Endothelial cell of umbilical vein (primary cell): Measurements from ENCODE around the gene TOM1L1. TPM values are rescaled to one million over a fixed set of nuclear protein-coding genes. Genes with fewer than 3 reads are reported as not detected.

Experiments used
- BruUV-seq: library from RNA; stranded (reverse); fragments of 400-500 nt; replicated peaks from 2 replicates; lab custom pipeline; 2021; lab: Mats Ljungman, UMichigan
- CTCF ChIA-PET: fragments of 300-600, 350-600 bp; sonication (Branson Sonifier 250); formaldehyde crosslinking; loops from one replicate; lab custom pipeline; 2021; ENCODE audit warnings: antibody characterized with exemption, inconsistent platforms; lab: Charles Lee
- POLR2A ChIA-PET: fragments of 300-600, 350-600 bp; sonication (Branson Sonifier 250); formaldehyde crosslinking; loops from one replicate; lab custom pipeline; 2021; ENCODE audit warnings: antibody characterized with exemption, inconsistent platforms; lab: Charles Lee
- DNase-seq: peaks from one replicate; pipeline ENCODE4 v3.0.0-alpha.2; 2011; ENCODE audit warnings: low read depth, low spot score
- FAIRE-seq: peaks from 2 replicates; lab custom pipeline; 2011; peaks lifted over from hg19 to GRCh38; lab: Jason Lieb, UNC
- H2AFZ ChIP-seq: 2 replicates; pipeline ENCODE4 v1.6.0; 2012; ENCODE audit warnings: low read depth, low read length, control low read depth, inconsistent platforms
- H3K27ac ChIP-seq: 2 replicates; pipeline ENCODE4 v1.5.1; 2011; ENCODE audit warnings: low read depth, mild to moderate bottlenecking, control low read depth, low read length, moderate library complexity; ENCODE audit not compliant: insufficient read depth
- H3K27me3 ChIP-seq, 2 experiments: 2 replicates each; pipeline versions ENCODE4 v1.6.0 to v1.6.1; 2011; ENCODE audit warnings: low read length in 2 of 2, mixed read lengths in 1 of 2; ENCODE audit not compliant: control insufficient read depth in 2 of 2, insufficient read depth in 2 of 2
- H3K36me3 ChIP-seq, 2 experiments: 2 replicates in 1 of 2; 3 replicates in 1 of 2; pipeline ENCODE4 v1.5.1; 2011; ENCODE audit warnings: low read length in 2 of 2, mild to moderate bottlenecking in 1 of 2, moderate library complexity in 1 of 2; ENCODE audit not compliant: control insufficient read depth in 2 of 2, insufficient read depth in 2 of 2; ENCODE audit errors: extremely low read depth in 1 of 2
- H3K4me1 ChIP-seq: 3 replicates; pipeline ENCODE4 v1.5.1; 2011; ENCODE audit warnings: mild to moderate bottlenecking, low read length; ENCODE audit not compliant: control insufficient read depth, insufficient read depth; ENCODE audit errors: extremely low read depth
- H3K4me2 ChIP-seq: 2 replicates; pipeline ENCODE4 v1.6.1; 2011; ENCODE audit warnings: low read length, control low read depth, mixed read lengths; ENCODE audit not compliant: insufficient read depth
- H3K4me3 ChIP-seq, 3 experiments: fragments of 200-600 bp in 1 of 3; sonication (generic), shearing (Covaris generic) in 1 of 3; replicated peaks in 1 of 3; 2 replicates each; pipeline ENCODE4 v1.5.1; 2011 to 2016; ENCODE audit warnings: control low read depth in 3 of 3, low read length in 3 of 3, mild to moderate bottlenecking in 2 of 3, inconsistent platforms in 1 of 3, low read depth in 1 of 3, moderate library complexity in 1 of 3; ENCODE audit not compliant: insufficient read depth in 1 of 3
- H3K79me2 ChIP-seq: 2 replicates; pipeline ENCODE4 v1.6.0; 2012; ENCODE audit warnings: low read length, inconsistent platforms; ENCODE audit not compliant: control insufficient read depth, insufficient read depth
- H3K9ac ChIP-seq: replicated peaks from 2 replicates; pipeline ENCODE3; 2011; ENCODE audit warnings: low read length, control low read depth; ENCODE audit not compliant: insufficient read depth; ENCODE audit errors: extremely low read depth
- H3K9me1 ChIP-seq: replicated peaks from 3 replicates; pipeline ENCODE4 v1.6.0; 2011; ENCODE audit warnings: mild to moderate bottlenecking, low read length; ENCODE audit not compliant: control insufficient read depth, insufficient read depth; ENCODE audit errors: extremely low read depth
- H3K9me3 ChIP-seq: replicated peaks from 2 replicates; pipeline ENCODE4 v1.5.1; 2012; ENCODE audit warnings: low read length, inconsistent platforms; ENCODE audit not compliant: control insufficient read depth, insufficient read depth
- H4K20me1 ChIP-seq: replicated peaks from 2 replicates; pipeline ENCODE3; 2011; ENCODE audit warnings: mild to moderate bottlenecking, low read length; ENCODE audit not compliant: control insufficient read depth, insufficient read depth; ENCODE audit errors: extremely low read depth
- CTCF ChIP-seq, 2 donors: IDR thresholded peaks; 1 replicate in 1 of 2; 2 replicates in 1 of 2; pipeline ENCODE4 v1.5.1; 2011; ENCODE audit warnings: low read length in 2 of 2, mild to moderate bottlenecking in 2 of 2, moderate library complexity in 2 of 2, control low read depth in 1 of 2, inconsistent platforms in 1 of 2, low read depth in 1 of 2; ENCODE audit not compliant: insufficient read depth in 1 of 2; ENCODE audit errors: extremely low read depth in 1 of 2
- EZH2 ChIP-seq: IDR thresholded peaks from 2 replicates; pipeline ENCODE4 v1.6.1; 2012; ENCODE audit warnings: borderline replicate concordance, low read depth, mild to moderate bottlenecking, moderate library complexity, low read length, inconsistent platforms; ENCODE audit not compliant: severe bottlenecking
- FOS ChIP-seq: IDR thresholded peaks from 2 replicates; pipeline ENCODE4 v1.6.1; 2011; ENCODE audit warnings: mild to moderate bottlenecking, low read length, moderate library complexity, borderline replicate concordance; ENCODE audit not compliant: insufficient read depth
- GATA2 ChIP-seq: IDR thresholded peaks from 2 replicates; pipeline ENCODE4 v1.7.0; 2011; ENCODE audit warnings: low read depth, mild to moderate bottlenecking, moderate library complexity, mixed read lengths, low read length; ENCODE audit not compliant: insufficient read length, insufficient read depth
- JUN ChIP-seq: IDR thresholded peaks from 2 replicates; pipeline ENCODE4 v1.6.1; 2011; ENCODE audit warnings: borderline replicate concordance, low read depth; ENCODE audit not compliant: insufficient read length, insufficient read depth
- MAX ChIP-seq: IDR thresholded peaks from 2 replicates; pipeline ENCODE4 v1.6.1; 2011; ENCODE audit not compliant: insufficient read depth, insufficient read length
- MYC ChIP-seq: IDR thresholded peaks from one replicate; pipeline ENCODE4 v1.6.1; 2011; ENCODE audit warnings: mild to moderate bottlenecking, low read depth, low read length
- POLR2A ChIP-seq: IDR thresholded peaks from 2 replicates; pipeline ENCODE4 v1.6.1; 2012; ENCODE audit warnings: low read depth, mild to moderate bottlenecking, control low read depth, low read length
- POLR2AphosphoS5 ChIP-seq: IDR thresholded peaks from 2 replicates; pipeline ENCODE4 v1.6.1; 2012; ENCODE audit warnings: low read depth, mild to moderate bottlenecking, control low read depth, low read length, moderate library complexity; ENCODE audit not compliant: insufficient read depth
- dilution Hi-C: fragments of 300-500 bp; cut with MboI; formaldehyde crosslinking; loops from one replicate; pipeline ENCODE4 v1.15.0; 2019; ENCODE audit warnings: low sequenced_read_pairs; ENCODE audit not compliant: extremely low pct_ligation_motif_present
- intact Hi-C: fragments of 100-400 bp; cut with micrococcal nuclease; formaldehyde crosslinking; loops from one replicate; pipeline ENCODE4 v1.10.0; 2022
- polyA plus RNA-seq, 4 experiments: library from polyadenylated mRNA; depleted of rRNA in 3 of 4; stranded (reverse) in 3 of 4; unstranded in 1 of 4; fragments of >200 nt; gene quantifications; 2 replicates each; pipeline versions ENCODE4 v1.2.1 to v1.2.3, GENCODE V29; 2011 to 2012; ENCODE audit warnings: missing spikeins in 1 of 4
- total RNA-seq: library from RNA; stranded (reverse); gene quantifications from 2 replicates; pipeline ENCODE4 v1.2.3, GENCODE V29; 2021

TOM1L1 gene
- total and polyA plus RNA-seq, 2 donors (not counting 3 experiments of a cell fraction or from before 2014, with no cell fraction given), result 0.44 to 0.60 TPM

- Histone ChIP-seq H3K4me2 (no peak overlapping the region), H4K20me1 (no peaks in the 10 kb centered on the region), H3K9ac (no peak overlapping the region), H3K27ac (no peak overlapping the region), H3K79me2 (no peaks in the 10 kb centered on the region), H3K36me3 (no peaks in the 10 kb centered on the region), H3K27me3 (no peaks in the 10 kb centered on the region), H3K9me3 (no peaks in the 10 kb centered on the region), H2AFZ (no peak overlapping the region), H3K4me3 (no peak overlapping the region), H3K9me1 (no peaks in the 10 kb centered on the region), H3K4me1 (peaks cover 7% of the 10 kb centered on the region)
- TF ChIP-seq GATA2, result no peak
- TF ChIP-seq POLR2A, result no peak
- TF ChIP-seq FOS, result no peak
- TF ChIP-seq CTCF (IDR thresholded peaks at IDR 0.05; ENCODE audit: extremely low read depth in 1 of 2, insufficient read depth in 1 of 2, low read depth in 1 of 2, low read length in 2 of 2), result no peak
- no peak for TF ChIP-seq MAX
- TF ChIP-seq EZH2, result no peak
- no peak for TF ChIP-seq MYC
- no peak for TF ChIP-seq POLR2AphosphoS5
- no peak for TF ChIP-seq JUN
- dilution Hi-C loops, result no loop called here
- intact Hi-C loops, result no loop called here
- DNase-seq, result no peak
- POLR2A ChIA-PET, result no interaction called here
- FAIRE-seq, result no peak
- no TSS peak for BruUV-seq
- CTCF ChIA-PET, result interaction anchor here (3.3 kb wide), 1 partner anchor 8 kb away, joined by 12 read pairs; no protein-coding TSS in a partner anchor
Measured at GRCh38 chr17:54951286-54951685, 50.6 kb downstream of the TOM1L1 start.
